ENCODE results near the gene DMD.
"Not testable (repeated sequence)": the region's sequence is repeated elsewhere in the genome, so short reads cannot be mapped to it uniquely, and the experiment has no call there.

The DMD gene

GRCh38 chrX:31588355-31588754, 1623.0 kb downstream of the DMD start:
- no peaks in the 10 kb centered on the region for H4K20me1 ChIP-seq (ENCODE audit: insufficient read depth, low read length)
- H3K27me3 ChIP-seq (ENCODE audit: low read depth, low read length): no peaks in the 10 kb centered on the region
- TF ChIP-seq CTCF (IDR thresholded peaks at IDR 0.05; ENCODE audit: low read depth, low read length): no peak
- TF ChIP-seq EZH2phosphoT487 (IDR thresholded peaks at IDR 0.05; ENCODE audit: low read depth): no peak
- H3K4me2 ChIP-seq (ENCODE audit: low read length): no peak overlapping the region
- H3K27ac ChIP-seq (ENCODE audit: low read length): no peak overlapping the region
- H3K36me3 ChIP-seq (replicated peaks; ENCODE audit: low read depth, low read length): no peaks in the 10 kb centered on the region
- peaks cover 7% of the 10 kb centered on the region for H3K4me1 ChIP-seq (ENCODE audit: low read length)
- H3K4me3 ChIP-seq (ENCODE audit: low read length): no peak overlapping the region
- no peak overlapping the region for H2AFZ ChIP-seq (ENCODE audit: low read depth, low read length)
- no peaks in the 10 kb centered on the region for H3K79me2 ChIP-seq (ENCODE audit: low read length)
- no peaks in the 10 kb centered on the region for H3K9me3 ChIP-seq (ENCODE audit: insufficient read depth, low read length)
- no peak overlapping the region for H3K9ac ChIP-seq (ENCODE audit: low read length)

- not testable (repeated sequence) for H3K9ac ChIP-seq (ENCODE audit: low read length); H3K79me2 ChIP-seq (ENCODE audit: low read length); H3K4me3 ChIP-seq (ENCODE audit: low read length); H3K27me3 ChIP-seq (ENCODE audit: low read depth, low read length); H3K9me3 ChIP-seq (ENCODE audit: insufficient read depth, low read length); H2AFZ ChIP-seq (ENCODE audit: low read depth, low read length); H3K27ac ChIP-seq (ENCODE audit: low read length); H4K20me1 ChIP-seq (ENCODE audit: insufficient read depth, low read length); H3K36me3 ChIP-seq (replicated peaks; ENCODE audit: low read depth, low read length); H3K4me2 ChIP-seq (ENCODE audit: low read length)
- peaks cover 13% of the 10 kb centered on the region for H3K4me1 ChIP-seq (ENCODE audit: low read length)
These were observed 1627.5 kb downstream of the DMD start for GRCh38 chrX:31583892-31584291.

- Histone ChIP-seq H3K27me3 (ENCODE audit: low read depth, low read length) (no peaks in the 10 kb centered on the region), H3K4me2 (ENCODE audit: low read length) (peak overlapping the region; percentile 34)
- no peak for TF ChIP-seq EZH2phosphoT487 (IDR thresholded peaks at IDR 0.05; ENCODE audit: low read depth)
- TF ChIP-seq CTCF (IDR thresholded peaks at IDR 0.05; ENCODE audit: low read depth, low read length): no peak
These were observed 1630.6 kb downstream of the DMD start for GRCh38 chrX:31580726-31581125.

GRCh38 chrX:31580227-31580626, 1631.1 kb downstream of the DMD start:
- no peak overlapping the region for H3K4me3 ChIP-seq (ENCODE audit: low read length)

More at GRCh38 chrX:31580726-31581125, 1630.6 kb downstream of the DMD start:
- H3K4me1 ChIP-seq (ENCODE audit: low read length): peaks cover 13% of the 10 kb centered on the region
- no peaks in the 10 kb centered on the region for H3K9me3 ChIP-seq (ENCODE audit: insufficient read depth, low read length)
- H3K79me2 ChIP-seq (ENCODE audit: low read length): no peaks in the 10 kb centered on the region
- no peak overlapping the region for H3K27ac ChIP-seq (ENCODE audit: low read length)
- no peaks in the 10 kb centered on the region for H3K36me3 ChIP-seq (replicated peaks; ENCODE audit: low read depth, low read length)
- no peak overlapping the region for H2AFZ ChIP-seq (ENCODE audit: low read depth, low read length)
- no peaks in the 10 kb centered on the region for H4K20me1 ChIP-seq (ENCODE audit: insufficient read depth, low read length)
- no peak overlapping the region for H3K4me3 ChIP-seq (ENCODE audit: low read length)
- no peak overlapping the region for H3K9ac ChIP-seq (ENCODE audit: low read length)

More at GRCh38 chrX:31580227-31580626, 1631.1 kb downstream of the DMD start:
- Histone ChIP-seq H4K20me1 (ENCODE audit: insufficient read depth, low read length) (no peaks in the 10 kb centered on the region), H2AFZ (ENCODE audit: low read depth, low read length) (no peak overlapping the region), H3K27me3 (ENCODE audit: low read depth, low read length) (no peaks in the 10 kb centered on the region), H3K4me1 (ENCODE audit: low read length) (peaks cover 13% of the 10 kb centered on the region), H3K9me3 (ENCODE audit: insufficient read depth, low read length) (no peaks in the 10 kb centered on the region), H3K79me2 (ENCODE audit: low read length) (no peaks in the 10 kb centered on the region), H3K9ac (ENCODE audit: low read length) (no peak overlapping the region), H3K4me2 (ENCODE audit: low read length) (0 out of 2 replicates have a peak overlapping the region, but pooled peaks have one; percentile 34), H3K36me3 (replicated peaks; ENCODE audit: low read depth, low read length) (no peaks in the 10 kb centered on the region), H3K27ac (ENCODE audit: low read length) (no peak overlapping the region)
- TF ChIP-seq CTCF (IDR thresholded peaks at IDR 0.05; ENCODE audit: low read depth, low read length): no peak
- no peak for TF ChIP-seq EZH2phosphoT487 (IDR thresholded peaks at IDR 0.05; ENCODE audit: low read depth)

Data from OCI-LY3 (cell line).